Measurements from ENCODE around the gene LAMC3. TPM values are rescaled to one million over a fixed set of nuclear protein-coding genes. Genes with fewer than 3 reads are reported as not detected.

LAMC3 gene
- total RNA-seq, 1 donor from 2014 or later, result 0.05 TPM

DNA sequence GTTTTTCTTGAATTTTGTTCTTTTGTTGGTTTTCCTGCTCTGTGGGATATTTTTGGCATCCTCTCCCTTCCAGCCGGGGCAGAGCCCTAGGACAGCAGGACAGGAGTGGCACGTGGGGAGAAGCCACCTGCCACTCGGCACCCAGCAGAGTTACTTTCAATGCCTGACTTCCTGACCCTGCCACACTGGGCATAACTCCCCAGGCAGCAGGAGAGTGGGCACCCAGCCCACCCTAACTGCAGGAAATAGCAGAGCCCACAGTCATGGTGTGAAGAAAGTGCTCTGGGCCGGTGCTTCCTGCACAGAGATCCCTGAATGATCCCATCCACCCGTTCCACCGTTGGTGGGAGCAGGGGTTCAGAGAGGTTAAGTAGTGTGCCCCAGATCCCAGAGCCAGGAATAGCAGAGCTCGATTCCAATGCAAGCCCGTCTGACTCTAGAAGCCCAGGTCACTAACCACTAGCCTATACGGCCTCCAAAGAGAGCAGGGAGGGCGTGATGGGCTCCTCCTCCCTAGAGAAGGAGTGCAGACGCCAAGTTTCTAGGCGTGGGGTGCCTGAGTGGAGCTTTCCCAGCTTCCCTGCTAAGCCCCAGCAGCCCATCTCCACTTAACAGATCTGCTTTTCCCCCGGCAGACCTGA, 108.3 kb downstream of the LAMC3 start:
- no peak for DNase-seq (ENCODE audit: low read depth)

GRCh38 chr9:131117762-131118145, 108.8 kb downstream of the LAMC3 start:
- DNase-seq (ENCODE audit: low read depth), result no peak

DNA sequence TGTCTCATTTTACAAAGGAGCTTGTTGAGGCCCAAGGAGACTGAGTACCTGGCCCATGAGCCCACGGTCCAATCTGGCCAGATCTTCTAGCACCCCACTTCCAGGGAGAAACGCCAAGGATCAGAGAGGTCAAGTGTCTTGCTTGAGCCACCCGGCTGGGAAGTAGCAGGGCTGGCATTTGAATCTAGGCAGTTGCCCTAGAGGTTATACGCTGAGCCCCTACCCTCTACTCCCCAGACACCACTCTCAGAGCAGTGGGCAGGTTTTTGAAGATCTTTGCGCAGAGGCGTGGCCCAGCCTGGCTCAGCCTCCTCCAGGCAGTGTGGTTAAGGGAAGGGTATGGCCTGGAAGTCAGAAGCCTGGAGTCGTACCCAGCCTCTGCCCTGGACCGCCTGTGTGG, 110.6 kb downstream of the LAMC3 start:
- no peak for DNase-seq (ENCODE audit: low read depth)

DNA sequence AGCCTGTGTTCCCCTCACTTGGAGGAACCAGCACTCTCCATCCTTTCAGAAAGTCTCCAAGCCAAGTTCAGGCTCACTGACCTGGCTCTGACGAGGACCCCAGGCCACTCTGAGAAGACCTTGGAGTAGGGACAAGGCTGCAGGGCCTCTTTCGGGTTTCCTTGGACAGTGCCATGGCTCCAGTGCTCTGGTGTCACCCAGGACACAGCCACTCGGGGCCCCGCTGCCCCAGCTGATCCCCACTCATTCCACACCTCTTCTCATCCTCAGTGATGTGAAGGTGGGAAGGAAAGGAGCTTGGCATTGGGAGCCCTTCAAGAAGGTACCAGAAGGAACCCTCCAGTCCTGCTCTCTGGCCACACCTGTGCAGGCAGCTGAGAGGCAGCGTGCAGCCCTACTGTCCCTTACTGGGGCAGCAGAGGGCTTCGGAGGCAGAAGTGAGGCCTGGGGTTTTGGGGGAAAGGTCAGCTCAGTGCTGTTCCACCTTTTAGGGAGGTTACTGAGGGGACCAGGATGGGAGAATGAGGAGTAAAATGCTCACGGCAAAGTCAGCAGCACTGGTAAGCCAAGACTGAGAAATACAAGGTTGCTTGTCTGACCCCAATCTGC, 111.8 kb downstream of the LAMC3 start:
- DNase-seq (ENCODE audit: low read depth), result no peak

DNA sequence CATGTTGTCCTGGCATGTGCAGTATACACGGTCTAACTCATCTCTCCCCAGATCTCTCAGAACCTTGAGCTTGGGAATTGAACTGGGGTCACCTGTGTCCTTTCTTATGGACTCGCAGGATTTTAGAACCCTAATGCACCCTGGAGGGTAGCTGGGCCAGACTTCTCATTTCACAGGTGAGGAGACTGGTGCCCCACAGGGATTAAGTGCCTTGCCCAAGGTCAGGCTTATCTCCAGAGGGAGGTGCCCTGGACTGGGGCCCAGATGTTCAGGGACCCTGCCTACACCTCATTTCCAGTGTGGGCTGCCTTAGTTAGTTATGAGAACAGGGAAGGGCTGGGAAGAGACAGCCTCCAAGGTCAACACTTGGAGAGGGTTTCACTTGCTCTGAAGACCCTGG, 112.4 kb downstream of the LAMC3 start:
- DNase-seq (ENCODE audit: low read depth), result no peak

GRCh38 chr9:131122158-131122557, 113.2 kb downstream of the LAMC3 start:
- DNase-seq (ENCODE audit: low read depth), result peak; percentile 97

- DNase-seq (ENCODE audit: low read depth), result no peak
These were observed 116.0 kb downstream of the LAMC3 start for GRCh38 chr9:131125038-131125287.

DNA sequence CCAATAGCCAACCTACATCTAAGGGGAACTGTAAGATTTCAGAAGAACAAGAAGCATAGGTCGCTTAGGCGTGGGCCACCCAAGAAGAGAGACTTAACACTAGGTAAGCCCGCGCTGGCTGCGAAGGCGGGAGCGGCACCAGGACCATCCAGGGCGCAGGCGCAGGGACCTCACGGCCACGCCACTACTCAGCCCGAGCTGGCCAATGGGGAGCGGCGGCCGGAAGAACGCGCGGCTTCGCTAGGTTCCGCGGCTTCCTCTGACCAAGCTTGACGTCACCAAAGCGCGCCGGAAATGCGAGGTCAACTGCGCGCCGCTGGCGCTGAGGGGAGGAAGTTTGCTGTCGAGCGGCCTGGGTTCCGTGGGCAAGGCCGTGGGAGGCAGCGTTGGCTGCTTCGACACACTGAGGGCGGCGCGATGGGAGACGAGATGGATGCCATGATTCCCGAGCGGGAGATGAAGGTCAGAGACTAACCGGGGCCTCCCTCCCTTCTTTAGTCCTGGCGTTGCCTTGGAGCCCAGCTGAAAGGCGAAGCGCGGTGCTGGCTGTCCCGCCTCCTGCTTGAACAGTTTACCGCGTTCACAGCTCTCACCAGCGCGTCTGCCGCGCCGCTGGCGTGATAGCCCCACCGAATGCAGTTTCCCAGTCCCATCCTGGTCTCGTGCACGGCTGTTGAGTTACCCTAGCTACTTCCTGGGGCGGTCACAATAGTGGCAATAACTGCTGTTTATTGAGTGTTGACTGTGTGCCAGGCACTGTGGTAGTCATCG, 116.5 kb downstream of the LAMC3 start, which contains the start of gene NUP214:
TSS of gene NUP214 (plus strand) at position 299 of the 771 bp plus-strand sequence. CDS start at position 418, 119 bp downstream.
- DNase-seq (ENCODE audit: low read depth), result peak; percentile 90

GRCh38 chr9:131126059-131126426, 117.1 kb downstream of the LAMC3 start:
- no peak for DNase-seq (ENCODE audit: low read depth)

- no peak for DNase-seq (ENCODE audit: low read depth)
These were observed 120.2 kb downstream of the LAMC3 start for GRCh38 chr9:131129183-131129582.

- DNase-seq (ENCODE audit: low read depth), result no peak
These were observed 129.7 kb downstream of the LAMC3 start for GRCh38 chr9:131138676-131139075.

- no peak for DNase-seq (ENCODE audit: low read depth)
These were observed 131.1 kb downstream of the LAMC3 start for GRCh38 chr9:131140112-131140511.

DNA sequence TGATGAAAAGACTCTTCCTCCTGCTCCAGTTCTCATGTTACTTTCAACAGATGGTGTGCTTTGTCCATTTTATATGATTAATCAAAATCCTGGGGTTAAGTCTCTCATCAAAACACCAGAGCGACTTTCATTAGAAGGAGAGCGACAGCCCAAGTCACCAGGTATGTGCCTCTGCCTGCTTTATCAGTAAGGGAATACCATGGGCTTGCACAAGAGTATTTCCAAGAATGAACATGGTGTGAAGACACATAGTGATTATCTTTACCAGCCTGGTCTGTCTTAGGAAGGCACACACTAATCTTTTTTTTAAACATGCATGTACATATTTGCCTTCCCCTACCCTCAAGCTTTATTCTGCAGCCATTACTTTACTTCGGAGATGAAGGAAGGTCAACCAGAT, 131.6 kb downstream of the LAMC3 start:
- DNase-seq (ENCODE audit: low read depth), result no peak

DNA sequence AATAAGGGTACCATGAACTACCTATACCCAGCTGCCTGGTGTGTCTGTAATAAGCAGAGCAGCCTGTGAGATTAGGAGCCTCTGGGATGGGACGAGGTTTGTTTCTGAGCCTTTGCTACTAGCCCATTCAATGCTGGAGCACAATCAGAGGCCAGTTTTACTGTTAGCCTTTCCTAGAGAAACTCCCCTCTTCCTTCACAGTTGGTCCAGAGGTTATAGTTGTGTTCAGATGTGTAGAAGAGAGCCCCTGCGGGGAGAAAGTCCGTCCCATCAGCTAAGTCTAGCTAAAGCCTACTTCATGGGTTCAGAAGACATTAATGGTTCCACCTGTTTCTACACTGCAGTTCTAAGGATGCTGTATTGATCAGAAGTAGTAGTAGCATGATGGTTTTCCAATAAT, 133.2 kb downstream of the LAMC3 start:
- no peak for DNase-seq (ENCODE audit: low read depth)

Other genes starting within 250 kb of the LAMC3 start
- 42.4 and 94.1 TPM in 2 replicates for gene ABL1, start 173.9 kb upstream of the LAMC3 start, total RNA-seq
- not detected in 2 replicates for gene QRFP, start 112.4 kb upstream of the LAMC3 start, total RNA-seq
- gene FIBCD1, start 69.9 kb upstream of the LAMC3 start, total RNA-seq, result 0.52 and 7.9 TPM in 2 replicates
- 322 and 450 TPM in 2 replicates for gene AIF1L, start 87.4 kb downstream of the LAMC3 start, total RNA-seq
- gene NUP214, start 116.4 kb downstream of the LAMC3 start, total RNA-seq, result 11.5 and 40.6 TPM in 2 replicates

All from renal cortical epithelial cell (primary cell).